Measurements from ENCODE around the gene NUP50. TPM values are rescaled to one million over a fixed set of nuclear protein-coding genes. Genes with fewer than 3 reads are reported as not detected.

Gene NUP50
- total RNA-seq, 2 donors from 2014 or later: 14.3 to 20.8 TPM

DNA sequence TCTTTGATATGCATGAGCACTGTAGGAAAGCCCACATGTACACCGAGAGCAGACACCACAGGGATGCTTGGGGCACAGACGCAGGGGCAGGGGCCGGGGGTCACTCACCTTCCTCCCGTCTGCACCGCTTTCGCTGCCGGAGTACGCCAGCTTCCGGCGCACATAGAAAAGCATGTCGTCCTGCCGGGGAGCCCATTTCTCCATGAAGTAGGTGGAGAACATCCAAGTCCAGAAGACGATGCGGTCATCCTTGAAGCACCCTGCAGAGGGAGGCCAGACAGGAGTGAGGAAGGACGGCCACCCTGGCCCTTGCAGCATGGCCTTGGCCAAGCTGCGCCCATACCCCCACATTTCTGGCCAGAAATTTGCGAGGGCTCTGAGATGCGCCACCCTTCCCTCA, 48.1 kb downstream of the NUP50 start:
- DNase-seq (ENCODE audit: low spot score): no peak
- no peaks in the 10 kb centered on the region for H3K36me3 ChIP-seq
- peak overlapping the region; percentile 72 to 79 for H3K27ac ChIP-seq
- H3K27me3 ChIP-seq: no peaks in the 10 kb centered on the region
- peaks cover 0 to 37% of the 10 kb centered on the region in 2 donors for H3K4me1 ChIP-seq
- peak overlapping the region in 1 of 2 donors; percentile 48 for H3K4me3 ChIP-seq
- TF ChIP-seq, protein P1, sequence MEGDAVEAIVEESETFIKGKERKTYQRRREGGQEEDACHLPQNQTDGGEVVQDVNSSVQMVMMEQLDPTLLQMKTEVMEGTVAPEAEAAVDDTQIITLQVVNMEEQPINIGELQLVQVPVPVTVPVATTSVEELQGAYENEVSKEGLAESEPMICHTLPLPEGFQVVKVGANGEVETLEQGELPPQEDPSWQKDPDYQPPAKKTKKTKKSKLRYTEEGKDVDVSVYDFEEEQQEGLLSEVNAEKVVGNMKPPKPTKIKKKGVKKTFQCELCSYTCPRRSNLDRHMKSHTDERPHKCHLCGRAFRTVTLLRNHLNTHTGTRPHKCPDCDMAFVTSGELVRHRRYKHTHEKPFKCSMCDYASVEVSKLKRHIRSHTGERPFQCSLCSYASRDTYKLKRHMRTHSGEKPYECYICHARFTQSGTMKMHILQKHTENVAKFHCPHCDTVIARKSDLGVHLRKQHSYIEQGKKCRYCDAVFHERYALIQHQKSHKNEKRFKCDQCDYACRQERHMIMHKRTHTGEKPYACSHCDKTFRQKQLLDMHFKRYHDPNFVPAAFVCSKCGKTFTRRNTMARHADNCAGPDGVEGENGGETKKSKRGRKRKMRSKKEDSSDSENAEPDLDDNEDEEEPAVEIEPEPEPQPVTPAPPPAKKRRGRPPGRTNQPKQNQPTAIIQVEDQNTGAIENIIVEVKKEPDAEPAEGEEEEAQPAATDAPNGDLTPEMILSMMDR (IDR thresholded peaks at IDR 0.05): no peak
- no peaks in the 10 kb centered on the region for H3K9me3 ChIP-seq

DNA sequence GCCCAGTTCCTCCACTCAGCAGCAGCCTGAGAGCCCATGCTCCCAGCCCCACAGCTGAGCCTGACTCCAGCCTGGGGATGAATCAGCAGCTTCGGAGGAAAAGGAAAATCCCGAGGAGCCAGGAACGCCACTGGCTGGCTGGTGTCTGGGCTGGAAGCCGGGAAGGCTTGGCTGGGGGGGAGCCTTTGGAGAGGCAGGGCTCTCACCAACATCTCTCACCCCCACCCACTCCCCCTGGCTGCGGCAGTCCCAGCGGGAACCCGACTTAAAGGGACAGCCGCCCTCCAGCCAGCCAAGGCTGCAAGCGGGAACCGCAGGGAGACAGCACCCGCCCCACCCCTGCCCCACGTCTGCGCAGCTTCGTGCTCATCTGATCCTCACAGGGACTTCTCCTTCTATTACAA, 48.6 kb downstream of the NUP50 start:
- TF ChIP-seq, protein P1 (IDR thresholded peaks at IDR 0.05): peak in 1 of 2 donors; percentile 43
- no peaks in the 10 kb centered on the region for H3K9me3 ChIP-seq
- H3K4me3 ChIP-seq: peak overlapping the region; percentile 18 to 48
- peak overlapping the region; percentile 72 to 79 for H3K27ac ChIP-seq
- H3K27me3 ChIP-seq: no peaks in the 10 kb centered on the region
- H3K36me3 ChIP-seq: no peaks in the 10 kb centered on the region
- H3K4me1 ChIP-seq: peaks cover 0 to 37% of the 10 kb centered on the region in 2 donors
- DNase-seq (ENCODE audit: low spot score): peak; percentile 89

DNA sequence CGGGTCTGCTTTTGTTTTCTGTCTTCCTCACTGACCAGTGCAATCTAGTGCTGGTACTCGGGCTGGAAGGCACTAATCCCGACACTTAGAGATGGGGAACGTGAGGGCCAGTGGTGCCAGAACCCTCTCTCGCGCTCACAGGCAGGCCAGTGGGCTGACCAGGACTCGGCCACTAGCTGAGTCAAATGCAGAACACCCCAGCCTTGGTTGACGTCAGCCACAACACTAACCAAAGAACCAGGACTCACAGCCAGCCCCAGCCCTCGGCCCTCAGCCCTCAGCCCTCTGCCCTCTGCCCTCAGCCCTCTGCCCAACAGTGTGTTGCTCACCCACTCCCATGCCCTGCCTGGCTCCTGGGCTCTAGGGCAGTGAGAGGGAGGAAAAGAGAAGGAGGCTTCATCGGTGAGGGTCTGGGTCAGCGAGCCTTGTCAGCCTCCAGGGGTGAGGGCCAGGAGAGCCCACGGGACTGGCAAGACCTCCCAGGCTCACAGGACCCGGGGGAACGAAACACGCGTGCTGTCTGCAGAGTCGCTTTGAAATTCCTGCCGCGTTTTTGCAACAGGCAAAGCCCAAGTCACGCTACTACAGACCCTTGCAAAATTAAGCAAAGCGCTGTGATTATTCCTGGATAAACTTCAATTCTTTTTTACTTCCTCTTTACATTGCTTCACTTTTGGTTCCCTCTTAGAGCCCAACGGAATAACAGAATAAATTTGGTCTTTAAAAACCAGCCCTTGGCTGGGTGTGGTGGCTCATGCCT, 49.4 kb downstream of the NUP50 start:
- TF ChIP-seq, protein P1 (IDR thresholded peaks at IDR 0.05): no peak
- H3K27me3 ChIP-seq: no peaks in the 10 kb centered on the region
- H3K9me3 ChIP-seq: no peaks in the 10 kb centered on the region
- DNase-seq (ENCODE audit: low spot score): peak; percentile 85
- peak overlapping the region; percentile 18 to 48 for H3K4me3 ChIP-seq
- no peaks in the 10 kb centered on the region for H3K36me3 ChIP-seq
- H3K27ac ChIP-seq: peak overlapping the region; percentile 72 to 79
- H3K4me1 ChIP-seq: peaks cover 0 to 37% of the 10 kb centered on the region in 2 donors

DNA sequence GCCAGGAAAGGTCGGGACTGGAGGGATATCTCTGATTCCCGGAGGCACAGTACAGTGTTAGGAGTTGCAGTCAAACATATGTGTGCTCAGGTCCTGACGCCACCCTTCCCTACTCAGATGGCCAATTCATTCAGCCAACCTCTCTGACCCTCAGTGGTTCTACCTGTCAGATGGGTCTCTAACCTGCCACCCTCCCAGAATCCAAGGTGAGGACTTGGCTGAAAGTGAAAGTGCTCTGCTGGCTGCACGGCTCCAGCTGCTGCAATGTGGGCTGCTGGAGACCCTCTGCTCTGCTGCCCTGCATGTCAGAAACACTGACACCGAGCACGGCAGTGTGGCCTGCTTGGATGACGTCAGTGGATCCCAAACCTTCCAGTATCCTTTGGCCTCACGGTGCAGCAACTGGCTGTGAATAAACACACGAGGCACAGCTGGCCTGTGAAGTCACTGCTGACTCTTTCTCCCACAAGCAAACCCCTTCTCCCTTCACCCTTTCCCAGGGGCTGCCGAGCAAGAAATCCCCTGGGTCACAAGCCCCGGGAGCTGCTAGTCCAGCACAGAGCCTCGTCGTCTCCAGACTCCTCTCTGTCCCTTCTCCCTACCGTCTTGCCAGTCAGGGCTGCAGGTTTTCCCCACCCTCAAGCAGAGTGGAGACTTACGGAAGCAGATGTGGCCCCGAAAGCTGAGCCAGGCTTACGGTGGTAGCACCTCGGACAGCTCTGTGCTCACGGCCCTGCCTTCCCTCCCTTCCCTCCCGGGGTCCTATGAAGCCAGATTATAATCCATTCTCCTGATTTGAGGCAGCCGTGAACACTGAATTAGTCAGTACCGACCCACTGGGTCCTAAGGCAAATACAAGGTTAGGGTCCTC, 52.6 kb downstream of the NUP50 start:
- TF ChIP-seq, protein P1 (IDR thresholded peaks at IDR 0.05): no peak
- peaks cover 0 to 24% of the 10 kb centered on the region in 2 donors for H3K4me1 ChIP-seq
- no peak for DNase-seq (ENCODE audit: low spot score)
- H3K36me3 ChIP-seq: no peaks in the 10 kb centered on the region
- no peaks in the 10 kb centered on the region for H3K27me3 ChIP-seq
- H3K27ac ChIP-seq: no peak overlapping the region
- no peak overlapping the region for H3K4me3 ChIP-seq
- no peaks in the 10 kb centered on the region for H3K9me3 ChIP-seq

DNA sequence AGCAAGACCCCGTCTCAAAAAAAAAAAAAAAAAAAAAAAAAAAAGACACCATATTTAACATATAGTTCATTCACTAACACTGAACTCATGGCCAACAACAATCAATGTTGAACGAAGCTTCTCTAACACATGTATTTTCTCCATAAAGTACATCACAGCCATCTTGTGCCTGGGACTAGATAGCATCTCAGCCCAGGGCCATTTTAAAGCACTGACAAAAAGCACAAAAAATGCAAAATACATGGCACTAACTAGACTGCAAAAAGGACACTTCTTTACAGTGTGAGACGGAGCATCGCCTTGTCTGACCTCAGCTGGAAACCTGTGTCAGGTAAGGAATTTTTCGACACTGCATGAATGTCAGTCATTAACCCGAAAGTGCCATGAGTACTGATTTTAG, 53.6 kb downstream of the NUP50 start:
- no peak overlapping the region for H3K4me3 ChIP-seq
- DNase-seq (ENCODE audit: low spot score): no peak

More for the DNA sequence above, 53.6 kb downstream of the NUP50 start:
- H3K4me1 ChIP-seq: peaks cover 0 to 14% of the 10 kb centered on the region in 2 donors
- no peak overlapping the region for H3K27ac ChIP-seq
- H3K36me3 ChIP-seq: no peaks in the 10 kb centered on the region
- H3K27me3 ChIP-seq: no peaks in the 10 kb centered on the region
- TF ChIP-seq, protein P1 (IDR thresholded peaks at IDR 0.05): no peak
- H3K9me3 ChIP-seq: no peaks in the 10 kb centered on the region

All from right atrium auricular region (tissue), 2 donors.